Lung (tissue), 12 donors: ENCODE data around the gene RRAGC. TPM values are rescaled to one million over a fixed set of nuclear protein-coding genes. Genes with fewer than 3 reads are reported as not detected.

Experiments
- ATAC-seq: fragments of 200-7000 bp; cut with Tn5 transposase; one replicate; pipeline ENCODE4 v1.9.1; 2020; ENCODE audit warnings: moderate number of reproducible peaks; ENCODE audit not compliant: insufficient read depth, low FRiP score
- DNase-seq, 3 donors: peaks; one replicate each; pipeline ENCODE4 v3.0.0-alpha.2; 2013 to 2017
- H3K27ac ChIP-seq, 2 donors: one replicate each; pipeline ENCODE4 v1.5.1; 2013; ENCODE audit warnings: mild to moderate bottlenecking in 2 of 2, moderate library complexity in 2 of 2, control low read depth in 1 of 2, inconsistent platforms in 1 of 2, low read depth in 1 of 2, low read length in 1 of 2
- H3K27me3 ChIP-seq, 3 donors: one replicate each; pipeline ENCODE4 v1.5.1; 2013; ENCODE audit warnings: low read length in 2 of 3; ENCODE audit not compliant: control insufficient read depth in 3 of 3, insufficient read depth in 3 of 3
- H3K36me3 ChIP-seq, 4 donors: one replicate each; pipeline ENCODE4 v1.5.1; 2013; ENCODE audit warnings: low read length in 4 of 4, mild to moderate bottlenecking in 1 of 4, moderate library complexity in 1 of 4; ENCODE audit not compliant: control insufficient read depth in 4 of 4, insufficient read depth in 4 of 4
- H3K4me1 ChIP-seq, 5 donors: one replicate each; pipeline ENCODE4 v1.5.1; 2013; ENCODE audit warnings: low read length in 5 of 5, mild to moderate bottlenecking in 2 of 5, moderate library complexity in 1 of 5; ENCODE audit not compliant: control insufficient read depth in 5 of 5, insufficient read depth in 5 of 5
- H3K4me3 ChIP-seq: one replicate; pipeline ENCODE4 v1.5.1; 2013; ENCODE audit warnings: mild to moderate bottlenecking, control low read depth, moderate library complexity
- H3K9ac ChIP-seq, 2 donors: one replicate each; pipeline ENCODE4 v1.5.1; 2013; ENCODE audit warnings: low read length in 2 of 2, control low read depth in 1 of 2; ENCODE audit not compliant: insufficient read depth in 1 of 2
- H3K9me3 ChIP-seq, 4 donors: one replicate each; pipeline ENCODE4 v1.5.1; 2013; ENCODE audit warnings: low read length in 3 of 4, mild to moderate bottlenecking in 1 of 4, moderate library complexity in 1 of 4; ENCODE audit not compliant: control insufficient read depth in 4 of 4, insufficient read depth in 3 of 4
- CTCF ChIP-seq: IDR thresholded peaks from 2 replicates; pipeline ENCODE4 v1.5.1; 2012; ENCODE audit warnings: mild to moderate bottlenecking; ENCODE audit errors: control extremely low read depth, extremely low read depth
- WGBS, 2 donors: extraction: QIAGEN DNeasy Blood & Tissue Kit; methylation state at CpG; one replicate each; pipeline ENCODE4 v1.1.7; 2013; 5-methylcytosine and 5-hydroxymethylcytosine counted together
- polyA plus RNA-seq, 2 donors: library from polyadenylated mRNA; stranded (reverse); fragments of 200-250 nt; gene quantifications; one replicate each; pipeline ENCODE4 v1.2.1, GENCODE V29; 2013
- total RNA-seq, 2 donors: library from RNA; depleted of rRNA in 1 of 2; stranded (reverse); fragments of >200 nt in 1 of 2; gene quantifications; one replicate each; pipeline ENCODE4 v1.2.1, GENCODE V29; 2014 to 2021
- donor health status: control.
- donor health status: control.
- donor health status: Bipolar disorder and iron deficiency.
- donor health status: healthy.
- donor health status: DM: yes; HTN: yes; CAD: no.

Gene RRAGC
- total and polyA plus RNA-seq, 4 donors: 13.0 to 32.1 (median 27.0) TPM

- ATAC-seq: no peak
- WGBS, 2 donors: 19 to 32% methylated on average over 10 of the region's 10 CpGs
- Histone ChIP-seq H3K36me3 (no peaks in the 10 kb centered on the region), H3K4me1 (peaks cover 0 to 15% (median 6%) of the 10 kb centered on the region in 5 donors), H3K9ac (no peak overlapping the region), H3K4me3 (no peak overlapping the region), H3K9me3 (peaks cover 0 to 6% (median 0%) of the 10 kb centered on the region in 4 donors), H3K27ac (no peak overlapping the region), H3K27me3 (peaks cover 0 to 55% (median 35%) of the 10 kb centered on the region in 3 donors)
- DNase-seq: no peak
- no peak for TF ChIP-seq CTCF
These were observed 40.5 kb downstream of the RRAGC start for GRCh38 chr1:38819040-38819439.

GRCh38 chr1:38818175-38818976 lies 41.2 kb downstream of the RRAGC start:
- Histone ChIP-seq H3K36me3 (no peaks in the 10 kb centered on the region), H3K9ac (no peak overlapping the region), H3K9me3 (peaks cover 0 to 6% (median 0%) of the 10 kb centered on the region in 4 donors), H3K4me1 (peaks cover 0 to 15% (median 6%) of the 10 kb centered on the region in 5 donors), H3K4me3 (no peak overlapping the region), H3K27ac (no peak overlapping the region), H3K27me3 (peaks cover 0 to 60% (median 35%) of the 10 kb centered on the region in 3 donors)
- no peak for ATAC-seq
- peak; percentile 35 for TF ChIP-seq CTCF
- WGBS, 2 donors: 0 to 2% methylated on average over 67 to 70 of the region's 70 CpGs
- DNase-seq: peak; percentile 58 to 74 (median 70)

- Histone ChIP-seq H3K9ac (no peak overlapping the region), H3K27ac (no peak overlapping the region), H3K4me1 (peaks cover 0 to 15% (median 6%) of the 10 kb centered on the region in 5 donors), H3K27me3 (peaks cover 0 to 61% (median 35%) of the 10 kb centered on the region in 3 donors), H3K9me3 (peaks cover 0 to 6% (median 0%) of the 10 kb centered on the region in 4 donors), H3K4me3 (no peak overlapping the region), H3K36me3 (no peaks in the 10 kb centered on the region)
- DNase-seq (no peak), ATAC-seq (no peak)
- no peak for TF ChIP-seq CTCF
- 36 to 37% methylated on average over 41 to 45 of the region's 45 CpGs for WGBS, 2 donors
These were observed 42.1 kb downstream of the RRAGC start for GRCh38 chr1:38817267-38818174.
